OCI-LY1 (cell line): ENCODE results near the gene MEMO1.
"Not testable (repeated sequence)": the region's sequence is repeated elsewhere in the genome, so short reads cannot be mapped to it uniquely, and the experiment has no call there.

Experiments
- CTCF ChIP-seq: fragments of 200-600 bp; sonication (generic), shearing (Covaris generic); IDR thresholded peaks from 2 replicates; pipeline ENCODE4 v1.5.1; 2017; ENCODE audit warnings: mild to moderate bottlenecking, antibody characterized with exemption, low read length, moderate library complexity, mixed read lengths
- EZH2 ChIP-seq: fragments of 200-600 bp; sonication (generic), shearing (Covaris generic); IDR thresholded peaks from 2 replicates; pipeline ENCODE4 v1.8.0; 2017; ENCODE audit warnings: borderline replicate concordance, mixed run types, mild to moderate bottlenecking, antibody characterized with exemption, low read length, moderate library complexity, mixed read lengths

GRCh38 chr2:31956934-31957333 is 53.9 kb downstream of the MEMO1 start:
- not testable (repeated sequence) for TF ChIP-seq EZH2, CTCF
